Stimulated activated CD8-positive, alpha-beta memory T cell treated with anti-CD3 and anti-CD28 coated beads, Interleukin-2, amount 100 ng/mL, for 1 hour (primary cell): ENCODE measurements around the gene LIN7C.

Experiments used
- DNase-seq, 2 donors: peaks; one replicate each; pipeline ENCODE4 v3.0.0-alpha.2; 2020; ENCODE audit warnings: low read depth in 2 of 2

LIN7C gene

DNA sequence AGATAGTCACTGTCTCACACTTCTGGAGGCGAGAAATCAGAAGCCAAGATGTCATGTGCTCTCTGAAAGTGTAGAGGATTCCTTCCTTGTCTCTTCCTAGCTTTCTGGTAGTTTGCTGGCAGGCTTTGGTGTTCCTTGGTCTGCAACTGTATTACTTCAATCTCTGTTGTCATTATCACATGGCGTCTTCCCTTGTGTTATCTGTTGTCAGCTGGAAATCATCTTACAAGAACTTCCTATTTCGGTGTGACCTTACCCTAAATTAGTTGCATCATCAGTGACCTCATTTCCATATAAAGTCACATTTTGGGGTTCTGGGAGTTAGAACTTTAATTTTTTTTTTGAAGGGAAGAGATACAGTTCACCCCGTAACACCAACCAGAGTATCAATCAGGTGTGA lies 3.3 kb upstream of the LIN7C start:
- DNase-seq: no peak

DNA sequence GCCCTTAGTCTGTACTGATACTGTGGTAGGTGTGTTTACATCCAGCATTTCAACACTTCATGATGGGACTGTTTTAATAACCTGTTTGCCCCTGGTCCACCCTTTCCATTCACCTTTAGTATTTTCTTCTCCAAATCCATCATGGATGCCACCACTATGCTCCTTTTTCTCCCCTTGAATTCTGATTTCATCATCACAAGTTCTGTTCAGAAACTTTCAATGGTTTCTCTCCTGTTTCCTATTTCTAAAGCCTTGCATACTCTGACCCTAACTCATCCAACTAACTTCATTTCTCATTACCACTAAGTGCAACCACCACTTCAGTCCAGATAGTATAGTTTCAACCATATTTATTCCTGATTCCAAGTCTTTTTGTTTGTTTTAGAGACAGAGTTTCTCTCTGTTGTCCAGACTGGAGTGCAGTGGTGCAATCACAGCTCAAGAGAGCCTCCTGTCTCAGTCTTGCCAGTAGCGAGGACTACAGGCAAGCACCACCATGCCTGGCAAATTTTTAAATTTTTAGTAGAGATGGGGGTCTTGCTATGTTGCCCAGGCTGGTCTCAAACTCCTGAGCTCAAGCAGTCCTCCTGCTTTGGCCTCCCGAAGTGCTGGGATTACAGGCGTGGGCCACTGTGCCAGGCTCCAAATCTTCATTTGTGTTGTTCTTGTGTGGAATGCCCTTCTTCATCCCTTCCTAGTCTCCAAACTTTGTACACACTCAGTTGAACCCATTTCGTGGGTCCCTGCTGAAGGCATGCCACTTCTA lies 1.2 kb upstream of the LIN7C start:
- no peak for DNase-seq

DNA sequence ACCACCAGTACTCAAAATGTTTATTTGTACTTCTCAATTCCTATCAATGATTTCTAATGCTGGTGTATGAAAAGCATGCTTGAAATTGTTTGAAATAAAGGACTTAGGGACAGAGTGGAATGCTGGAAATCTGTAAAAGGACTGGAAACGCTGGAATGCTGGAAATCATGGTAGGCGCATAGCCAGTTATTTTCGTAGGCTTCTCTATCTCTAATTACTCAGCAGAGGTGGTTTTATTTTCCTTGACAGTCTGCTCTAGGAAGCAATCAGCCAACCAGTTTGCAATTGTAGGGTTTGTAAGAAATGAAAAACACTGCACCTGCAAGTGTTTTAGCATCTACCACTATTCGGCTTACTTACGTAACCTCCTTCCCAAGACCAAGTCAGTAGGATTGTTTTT lies 788 bp downstream of the LIN7C start:
- no peak for DNase-seq

DNA sequence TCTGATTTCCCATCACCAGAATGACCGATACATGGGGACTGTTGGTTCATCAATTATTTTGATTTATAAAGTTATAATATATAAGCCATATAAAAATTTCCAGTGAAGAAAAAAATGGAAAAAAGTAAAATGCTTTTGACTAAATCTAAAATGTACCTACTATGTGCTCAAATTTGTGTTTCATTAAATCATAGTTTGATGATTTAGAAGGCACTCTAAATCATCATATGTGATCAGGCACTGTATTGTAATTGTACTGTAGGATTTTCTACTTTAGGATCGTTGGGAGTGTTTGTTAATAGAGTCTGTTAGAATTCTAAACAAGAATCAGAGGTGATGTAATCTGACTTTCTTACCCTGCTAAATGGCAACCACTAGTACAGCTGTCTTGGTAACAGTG lies 2.4 kb downstream of the LIN7C start:
- no peak for DNase-seq

DNA sequence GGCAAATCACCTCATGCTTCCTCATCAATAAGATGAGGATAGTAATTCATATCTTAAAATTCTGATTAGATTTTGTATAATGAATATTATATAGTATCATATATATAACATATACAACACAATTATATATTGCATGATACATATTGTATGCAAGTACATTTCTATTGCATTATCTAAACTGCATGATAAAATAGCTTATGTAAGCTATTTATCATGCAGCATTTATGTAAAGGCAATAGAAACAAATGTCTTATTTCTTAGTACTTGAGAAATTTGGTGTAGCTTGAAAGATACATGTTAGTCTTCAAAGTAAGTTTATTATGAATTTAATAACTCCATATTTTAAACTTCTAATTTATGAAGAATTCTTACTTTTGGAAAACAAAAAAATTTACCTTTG lies 5.5 kb downstream of the LIN7C start:
- DNase-seq: no peak

DNA sequence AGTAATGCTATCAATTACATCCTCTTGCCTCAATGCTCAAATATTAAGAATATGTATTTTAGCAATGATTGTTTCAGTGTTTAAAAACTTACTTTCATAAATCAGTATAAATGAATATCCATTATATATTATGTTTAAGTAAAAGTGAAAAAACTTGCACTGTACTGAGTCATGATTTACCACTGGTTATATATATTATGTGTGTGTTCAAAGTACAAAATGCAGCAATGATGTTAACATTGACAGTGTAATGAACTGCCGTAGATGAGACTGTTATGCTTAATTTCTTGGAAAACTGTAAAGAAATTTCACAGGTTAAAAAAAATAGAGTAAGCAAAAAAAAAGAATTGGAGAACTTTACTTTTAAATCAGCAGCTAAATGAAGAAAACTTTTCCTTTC lies 8.7 kb downstream of the LIN7C start:
- no peak for DNase-seq

DNA sequence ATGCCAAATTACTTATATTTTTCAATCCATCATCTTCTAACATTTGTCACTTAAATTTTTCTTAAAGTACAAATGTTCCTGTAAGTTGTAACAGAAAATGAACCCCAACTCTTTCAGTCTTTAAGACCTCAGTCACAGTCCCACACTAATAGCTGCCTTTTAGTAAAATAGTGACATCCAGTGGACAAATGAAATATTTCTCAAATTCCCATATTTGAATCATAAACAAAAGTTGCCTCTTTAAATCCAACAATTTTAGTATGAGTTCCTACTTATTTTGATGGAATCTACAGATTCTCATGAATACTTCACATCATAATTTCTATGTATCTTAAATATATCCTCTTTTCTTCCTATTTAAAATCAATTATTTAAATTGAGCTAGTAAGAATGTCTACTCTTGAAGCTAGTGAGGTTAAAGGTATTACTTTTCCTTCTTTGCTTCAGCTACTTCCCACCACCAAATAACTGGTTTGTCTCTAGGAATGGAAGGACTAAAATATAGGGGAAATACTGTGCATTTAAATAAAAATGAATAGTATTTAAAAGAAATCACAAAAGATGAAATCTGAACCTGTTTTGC lies 9.2 kb downstream of the LIN7C start:
- no peak for DNase-seq

DNA sequence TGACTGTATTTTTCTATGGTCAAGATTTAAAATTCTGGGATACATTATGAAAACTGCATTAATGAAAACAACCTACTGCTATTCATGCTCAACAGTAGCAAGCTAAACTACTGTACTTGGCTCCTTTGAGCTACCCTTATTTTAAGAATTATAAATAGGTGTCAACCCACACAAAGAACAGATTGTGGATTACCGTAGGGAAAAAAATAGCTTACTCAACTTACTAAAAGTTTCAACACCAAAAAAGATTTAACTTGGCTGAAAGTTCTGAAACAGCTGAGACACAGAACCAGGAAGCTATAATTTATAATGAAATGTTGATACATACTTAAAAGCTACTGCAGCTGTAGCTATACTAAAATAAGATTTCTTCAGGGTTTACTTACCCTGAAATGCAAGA lies 10.1 kb downstream of the LIN7C start:
- DNase-seq: no peak

DNA sequence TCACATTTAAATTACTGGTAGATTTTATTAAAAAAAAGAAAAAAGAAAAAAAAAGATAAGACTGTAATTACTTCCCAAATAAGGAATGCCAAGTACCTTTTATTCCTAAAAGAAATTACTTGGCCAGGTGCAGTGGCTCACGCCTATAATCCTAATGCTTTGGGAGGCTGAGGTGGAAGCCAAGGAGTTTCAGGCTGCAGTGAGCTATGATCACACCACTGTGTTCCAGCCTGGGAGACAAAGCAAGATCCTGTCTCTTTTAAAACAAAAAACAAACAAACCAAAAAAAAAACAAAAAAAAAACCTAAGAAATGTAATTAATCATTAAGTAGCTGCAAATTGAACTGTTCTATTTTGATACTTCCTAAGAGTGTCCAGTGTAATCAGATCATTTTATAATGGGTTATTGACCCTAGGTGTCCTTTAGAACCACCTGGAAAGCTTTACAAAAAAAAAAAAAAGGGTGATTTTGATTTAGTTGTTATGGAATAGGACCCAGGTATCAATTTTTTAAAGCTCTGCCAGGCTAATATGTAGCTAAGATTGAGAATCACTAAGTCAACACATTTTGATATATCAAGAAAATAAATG lies 10.8 kb downstream of the LIN7C start:
- no peak for DNase-seq

DNA sequence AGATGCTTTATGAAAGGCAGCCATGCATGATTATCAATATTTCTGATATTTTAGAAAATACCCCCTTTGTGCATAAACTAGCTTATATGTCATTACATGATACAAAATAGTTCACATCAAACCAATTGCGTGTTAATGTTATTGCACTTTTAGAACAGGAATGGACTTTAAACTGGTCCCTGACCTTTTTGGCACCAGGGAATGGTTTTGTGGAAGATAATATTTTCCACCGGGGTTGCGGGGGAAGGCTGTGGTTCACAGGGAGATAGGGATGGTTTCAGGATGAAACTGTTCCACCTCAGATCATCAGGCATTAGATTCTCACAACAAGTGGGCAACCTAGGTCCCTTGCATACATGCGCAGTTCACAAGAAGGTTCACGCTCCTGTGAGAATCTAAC lies 17.5 kb downstream of the LIN7C start:
- no peak for DNase-seq

DNA sequence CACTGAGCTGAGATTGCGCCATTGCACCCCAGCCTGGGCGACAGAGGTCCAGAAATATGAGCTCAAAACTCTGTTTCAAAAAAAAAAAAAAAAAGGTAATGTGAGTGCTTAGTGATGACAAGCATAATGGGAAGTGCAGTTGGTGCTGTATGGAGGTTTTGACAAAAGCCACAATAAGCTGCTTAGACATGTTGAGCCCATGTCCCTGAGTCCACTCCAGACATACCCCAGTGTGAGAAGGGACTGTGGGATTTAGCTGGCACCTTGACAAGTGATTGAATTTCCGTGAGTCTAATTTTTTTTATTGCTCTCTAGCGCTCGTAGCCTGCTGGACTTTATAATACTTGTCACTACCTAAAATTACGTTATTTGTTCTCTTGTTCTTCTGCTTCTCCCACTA lies 18.9 kb downstream of the LIN7C start:
- no peak for DNase-seq

DNA sequence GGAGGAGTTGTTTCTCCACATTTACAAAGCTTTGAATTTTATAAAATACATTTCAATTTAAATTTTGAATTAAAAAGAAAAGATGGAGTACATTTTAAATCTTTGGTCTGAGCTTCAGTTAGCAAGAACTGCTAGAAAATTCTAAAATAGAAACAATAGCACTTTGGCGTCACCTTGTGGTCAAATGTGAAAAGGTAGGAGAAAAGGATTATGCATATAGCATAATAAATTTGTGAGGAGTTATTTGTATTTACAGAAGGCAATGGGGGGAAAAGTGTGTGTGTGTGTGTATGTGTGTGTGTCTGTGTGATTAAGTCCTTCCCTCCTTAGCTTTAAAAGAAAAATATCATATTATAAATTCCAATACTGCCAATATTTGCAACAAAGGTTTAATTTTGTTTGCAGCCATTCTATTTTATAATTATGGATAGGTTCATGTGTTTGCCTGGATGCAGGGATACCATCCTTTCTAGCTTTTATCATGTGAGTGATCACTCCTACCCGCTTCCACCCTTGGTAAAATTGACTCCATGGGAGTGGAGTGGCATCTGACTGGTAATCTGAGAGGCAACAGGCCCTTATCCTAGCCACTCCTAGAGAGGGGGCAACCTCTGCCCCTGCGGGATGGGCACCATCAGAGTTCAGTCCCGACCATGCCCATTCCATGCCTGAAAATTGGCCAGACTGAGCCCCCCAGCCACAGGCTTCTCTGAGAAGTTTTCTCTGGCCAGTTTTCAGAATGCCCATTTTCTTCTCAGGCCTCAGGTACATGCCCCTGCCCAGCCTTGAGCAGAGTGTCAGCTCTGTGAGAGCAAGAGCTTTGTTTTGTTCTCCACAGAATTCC lies 20.4 kb downstream of the LIN7C start:
- DNase-seq: no peak

DNA sequence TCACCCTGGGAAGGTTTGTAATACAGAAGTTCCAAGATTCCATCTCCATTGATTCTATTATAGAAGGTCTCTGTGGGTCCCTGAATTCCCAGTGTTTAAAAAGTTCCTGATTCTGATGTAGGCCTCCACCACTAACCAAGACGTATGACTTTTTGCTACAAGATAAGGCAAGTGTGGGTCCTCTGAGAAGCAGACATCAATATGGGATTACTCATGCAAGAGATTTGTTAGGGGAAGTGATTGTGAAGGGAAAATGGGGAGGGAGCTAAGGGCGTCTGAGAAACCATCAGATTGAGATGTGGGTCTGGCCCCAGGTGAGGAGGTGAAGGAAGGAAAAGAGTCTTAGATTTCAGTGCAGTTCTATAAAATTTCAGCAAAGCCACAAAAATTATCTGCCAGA lies 23.8 kb downstream of the LIN7C start:
- DNase-seq: no peak

DNA sequence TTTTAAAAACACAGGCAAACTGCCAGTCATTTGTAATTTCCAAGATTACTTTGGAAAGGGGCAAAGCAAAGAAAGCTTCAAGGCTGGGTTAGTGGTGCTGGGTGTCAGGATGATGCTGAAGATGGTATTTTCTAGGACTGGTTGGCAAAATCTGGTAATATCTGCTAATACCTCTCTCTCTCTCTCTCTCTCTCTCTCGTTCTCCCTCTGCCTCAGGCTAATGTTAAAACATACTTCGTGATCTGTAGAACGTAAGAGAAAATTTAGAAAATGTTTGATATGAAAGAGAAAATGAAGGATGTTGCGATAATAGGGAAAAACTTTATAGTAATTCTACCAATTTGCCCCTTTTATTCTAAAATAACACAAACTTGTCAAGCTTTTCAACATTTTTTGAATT lies 24.6 kb downstream of the LIN7C start:
- no peak for DNase-seq

DNA sequence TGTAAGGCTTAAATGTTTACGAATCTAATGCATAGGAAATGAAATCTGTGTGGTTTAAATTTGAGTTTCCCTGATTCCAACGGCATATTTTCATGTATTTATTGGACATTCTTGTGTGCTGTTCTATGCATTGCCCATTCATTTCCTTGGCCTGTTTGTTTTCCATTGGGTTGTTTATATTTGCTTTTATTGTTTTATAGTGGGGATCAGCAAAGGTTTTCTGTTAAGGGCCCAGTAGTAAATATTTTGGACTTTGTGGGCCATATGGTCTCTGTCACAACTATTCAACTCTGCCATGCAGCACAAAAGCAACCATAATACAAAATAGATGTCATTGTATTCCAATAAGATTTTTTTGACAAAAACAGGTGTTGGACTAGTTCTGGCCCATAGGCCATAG lies 28.7 kb downstream of the LIN7C start:
- DNase-seq: no peak

DNA sequence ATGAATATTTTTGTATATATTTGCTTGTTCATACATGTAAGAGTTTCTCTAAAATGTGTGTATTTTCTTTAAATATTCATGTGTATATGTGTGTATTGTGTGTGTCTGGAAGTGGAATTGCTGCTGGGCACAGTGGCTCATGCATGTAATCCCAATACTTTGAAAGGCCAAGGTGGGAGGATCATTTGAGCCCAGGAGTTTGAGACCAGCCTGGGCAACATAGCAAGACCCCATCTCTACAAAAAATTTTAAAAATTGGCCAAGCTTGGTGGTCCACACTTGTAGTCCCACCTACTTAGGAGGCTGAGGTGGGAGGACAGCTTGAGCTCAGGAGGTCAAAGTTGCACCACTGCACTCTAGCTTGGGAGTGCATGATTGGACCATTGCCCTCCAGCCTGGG lies 29.3 kb downstream of the LIN7C start:
- no peak for DNase-seq

DNA sequence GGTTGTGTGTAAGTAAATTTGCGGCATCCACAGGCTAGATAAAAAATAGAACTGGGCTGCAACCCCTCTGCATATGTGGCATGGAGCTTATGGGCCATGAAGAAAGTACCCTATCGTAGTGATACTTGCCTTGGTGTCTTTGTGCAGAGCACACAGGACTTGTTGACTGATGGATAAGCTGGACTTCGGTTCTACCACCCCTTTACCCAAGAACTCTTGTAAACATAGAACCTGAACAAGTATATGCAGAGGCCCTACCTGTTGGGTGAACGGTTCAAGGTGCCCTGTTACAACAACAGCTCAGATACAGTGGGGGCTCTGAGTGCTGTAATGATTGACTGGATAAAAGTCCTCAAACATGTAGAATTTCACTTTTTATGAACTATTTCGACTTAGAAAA lies 30.9 kb downstream of the LIN7C start:
- DNase-seq: no peak

DNA sequence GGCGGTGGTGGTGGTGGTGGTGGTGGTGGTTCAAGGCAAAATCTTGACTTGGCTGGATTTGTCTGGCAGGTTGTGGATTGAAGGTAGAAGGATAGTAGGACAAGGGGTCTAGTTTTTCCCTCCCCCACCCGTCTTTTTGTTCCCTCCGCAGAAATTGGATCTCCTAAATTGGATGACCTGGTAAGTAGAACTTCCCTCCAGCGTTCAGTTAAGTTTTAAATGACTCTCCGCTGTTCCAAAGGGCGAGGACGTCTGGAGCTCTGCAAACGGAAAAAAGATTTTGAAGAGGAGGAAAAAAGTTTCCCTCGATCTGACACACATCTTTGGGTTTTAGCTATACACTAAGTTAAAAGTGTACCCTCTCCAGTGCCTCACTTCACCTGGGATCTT lies 33.6 kb downstream of the LIN7C start:
- no peak for DNase-seq

DNA sequence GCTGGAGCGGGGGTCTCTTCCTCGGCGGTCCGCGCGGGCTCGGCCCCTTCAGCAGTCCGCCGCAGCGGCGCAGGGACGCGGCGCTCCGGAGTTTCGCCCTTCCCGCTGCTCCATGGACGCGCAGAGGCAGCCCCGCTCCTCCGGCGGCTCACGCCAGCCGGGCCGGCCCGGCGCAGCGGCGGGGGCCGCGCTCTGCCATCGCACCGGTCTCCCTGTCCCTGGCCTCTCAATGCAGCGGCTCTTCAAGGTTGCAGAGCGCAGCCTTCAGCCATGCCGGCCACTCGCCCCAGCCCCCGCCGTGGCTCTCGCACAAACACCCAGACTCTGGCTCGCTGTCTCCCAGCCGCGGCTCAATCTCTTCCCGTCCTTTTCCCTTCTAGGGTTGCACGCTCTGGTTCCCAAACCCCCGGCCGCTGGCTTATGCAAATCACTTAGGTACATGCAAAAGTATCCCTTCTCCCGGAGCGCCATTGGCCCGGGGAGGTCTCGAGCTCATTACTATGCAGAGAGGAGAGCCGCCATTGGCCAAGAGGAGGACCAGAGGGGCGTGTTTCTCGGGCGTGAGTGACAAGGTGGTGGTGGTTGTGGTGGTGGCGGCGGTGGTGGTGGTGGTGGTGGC lies 34.1 kb downstream of the LIN7C start, which contains the start of gene LGR4:
LGR4 (minus strand) TSS at position 393 of the 619 bp plus-strand sequence. CDS start 488 bp downstream, outside the sequence.
- DNase-seq: peak; percentile 37 to 41

DNA sequence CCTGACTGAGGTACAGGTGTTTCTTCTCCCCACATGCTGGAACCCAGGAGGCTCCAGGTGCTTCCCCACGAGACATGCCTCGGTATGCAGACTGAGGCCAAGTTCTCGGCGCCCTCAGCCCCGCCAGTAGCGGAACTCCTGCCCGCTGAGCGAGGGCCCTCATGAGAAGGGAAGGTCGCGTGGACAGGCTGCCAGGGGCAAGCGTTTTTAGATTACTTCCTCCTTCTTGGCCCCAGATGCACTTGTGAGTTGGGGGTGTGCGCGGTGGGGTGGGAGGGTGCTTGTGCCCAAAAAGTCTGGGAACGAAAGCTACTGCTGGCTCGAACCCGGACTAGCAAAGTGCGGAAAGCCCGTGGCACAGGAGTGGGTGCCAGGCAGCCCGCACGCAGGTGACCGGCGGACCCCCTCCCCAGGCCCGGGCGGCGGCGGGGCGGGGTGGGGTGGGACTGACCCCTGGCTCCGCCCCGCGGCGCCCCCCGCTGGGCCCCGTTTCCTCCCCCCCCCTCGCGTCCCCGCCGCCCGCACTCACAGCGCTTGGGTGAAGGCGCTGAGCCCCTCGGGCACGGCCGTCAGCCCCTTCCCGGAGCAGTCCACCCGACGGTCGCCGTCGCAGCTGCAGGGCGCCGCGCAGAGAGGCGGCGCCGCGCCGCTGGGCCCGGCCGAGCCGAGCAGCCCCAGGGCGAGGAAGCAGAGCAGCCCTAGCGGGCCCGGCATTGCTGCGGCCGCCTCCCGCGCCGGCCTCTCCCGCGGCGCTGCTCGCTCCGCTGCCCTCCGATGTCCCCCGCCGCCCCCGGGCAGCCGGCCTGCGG lies 34.8 kb downstream of the LIN7C start:
- DNase-seq: peak; percentile 1 to 2
